SK-N-SH (cell line): ENCODE data around the gene SLC2A11. TPM values are rescaled to one million over a fixed set of nuclear protein-coding genes. Genes with fewer than 3 reads are reported as not detected.

Source experiments
- CTCF ChIA-PET: fragments of 300-600, 350-600 bp; formaldehyde crosslinking; extraction: SDS; loops from one replicate; lab custom pipeline; 2021; lab: Yijun Ruan, JAX
- POLR2A ChIA-PET: fragments of 350-600 bp; sonication (Branson Sonifier 250); formaldehyde crosslinking; extraction: SDS; loops from one replicate; lab custom pipeline; 2020; ENCODE audit warnings: antibody characterized with exemption, inconsistent platforms; lab: Yijun Ruan, JAX
- DNase-seq: peaks from one replicate; pipeline ENCODE4 v3.0.0; 2012
- H2AFZ ChIP-seq: fragments of 200-600 bp; sonication (generic); 2 replicates; pipeline ENCODE4 v1.8.1; 2016; ENCODE audit warnings: antibody characterized with exemption, mild to moderate bottlenecking, low read depth
- H3F3A ChIP-seq: fragments of 200-600 bp; sonication (generic); replicated peaks from 2 replicates; pipeline ENCODE3; 2016; ENCODE audit warnings: antibody characterized with exemption, mild to moderate bottlenecking; ENCODE audit not compliant: insufficient read depth
- H3K27ac ChIP-seq, 2 experiments: fragments of 200-500 bp in 1 of 2; fragments of 200-600 bp in 1 of 2; sonication (Bioruptor generic) in 1 of 2; sonication (generic), shearing (Covaris generic) in 1 of 2; 2 replicates each; pipeline versions ENCODE4 v1.5.1 to v1.6.1; 2014 to 2016; ENCODE audit warnings: low read depth in 2 of 2, inconsistent platforms in 1 of 2, low read length in 1 of 2, mild to moderate bottlenecking in 1 of 2, mixed read lengths in 1 of 2
- H3K27me3 ChIP-seq: fragments of 200-600 bp; sonication (generic), shearing (Covaris generic); 2 replicates; pipeline ENCODE4 v1.6.1; 2016; ENCODE audit warnings: mixed run types; ENCODE audit not compliant: insufficient read depth
- H3K36me3 ChIP-seq, 2 experiments: fragments of 200-500 bp in 1 of 2; fragments of 200-600 bp in 1 of 2; sonication (Bioruptor generic) in 1 of 2; sonication (generic) in 1 of 2; replicated peaks in 1 of 2; 2 replicates each; pipeline versions ENCODE3 to v1.5.1; 2014 to 2016; ENCODE audit warnings: low read length in 1 of 2, mild to moderate bottlenecking in 1 of 2; ENCODE audit not compliant: insufficient read depth in 2 of 2, control insufficient read depth in 1 of 2
- H3K4me1 ChIP-seq, 2 experiments: fragments of 200-500 bp in 1 of 2; fragments of 200-600 bp in 1 of 2; sonication (Bioruptor generic) in 1 of 2; sonication (generic), shearing (Covaris generic) in 1 of 2; 2 replicates each; pipeline versions ENCODE4 v1.5.1 to v1.6.1; 2014 to 2016; ENCODE audit warnings: low read depth in 1 of 2, low read length in 1 of 2, mixed run types in 1 of 2; ENCODE audit not compliant: insufficient read depth in 2 of 2, control insufficient read depth in 1 of 2
- H3K4me2 ChIP-seq: fragments of 200-600 bp; sonication (generic), shearing (Covaris generic); 2 replicates; pipeline ENCODE4 v1.6.1; 2017; ENCODE audit warnings: mixed run types
- H3K4me3 ChIP-seq, 2 experiments: fragments of 200-500 bp in 1 of 2; fragments of 200-600 bp in 1 of 2; sonication (Bioruptor generic) in 1 of 2; sonication (generic), shearing (Covaris generic) in 1 of 2; 2 replicates each; pipeline versions ENCODE4 v1.5.1 to v1.8.1; 2014 to 2016; ENCODE audit warnings: low read depth in 2 of 2, inconsistent platforms in 1 of 2, low read length in 1 of 2, mild to moderate bottlenecking in 1 of 2, mixed read lengths in 1 of 2, moderate library complexity in 1 of 2
- H3K79me2 ChIP-seq: fragments of 200-600 bp; sonication (generic); 2 replicates; pipeline ENCODE4 v1.8.1; 2017; ENCODE audit warnings: mild to moderate bottlenecking; ENCODE audit not compliant: insufficient read depth
- H3K9ac ChIP-seq: fragments of 200-600 bp; sonication (generic); 2 replicates; pipeline ENCODE4 v1.6.1; 2017; ENCODE audit warnings: mixed run types
- H3K9me2 ChIP-seq: fragments of 200-600 bp; sonication (generic); 2 replicates; pipeline ENCODE4 v1.6.1; 2017; ENCODE audit warnings: mixed run types
- H3K9me3 ChIP-seq: fragments of 200-600 bp; sonication (generic); 2 replicates; pipeline ENCODE4 v1.6.1; 2017; ENCODE audit warnings: mixed run types, mild to moderate bottlenecking, moderate library complexity
- H4K20me1 ChIP-seq: fragments of 200-600 bp; sonication (generic); 2 replicates; pipeline ENCODE4 v1.6.1; 2017; ENCODE audit warnings: mild to moderate bottlenecking, mixed run types; ENCODE audit not compliant: insufficient read depth
- CHD2 ChIP-seq: fragments of 150-350 bp; IDR thresholded peaks from 2 replicates; pipeline ENCODE4 v1.6.1; 2018; ENCODE audit warnings: low read length; ENCODE audit not compliant: partially characterized antibody
- FOXJ3 ChIP-seq: sonication (generic); formaldehyde crosslinking; IDR thresholded peaks from 2 replicates; pipeline ENCODE4 v1.5.1; 2020; ENCODE audit warnings: mild to moderate bottlenecking, missing genetic modification reagents
- GABPA ChIP-seq: IDR thresholded peaks from 2 replicates; pipeline ENCODE4 v1.4.0; 2012; ENCODE audit warnings: low read depth, mild to moderate bottlenecking
- GATA2 ChIP-seq: sonication (generic); formaldehyde crosslinking; IDR thresholded peaks from 2 replicates; pipeline ENCODE4 v1.5.0; 2020; ENCODE audit warnings: mild to moderate bottlenecking, missing genetic modification reagents
- MXI1 ChIP-seq: IDR thresholded peaks from 2 replicates; pipeline ENCODE4 v1.6.1; 2012; ENCODE audit warnings: mild to moderate bottlenecking, low read depth, low read length, improper control_type of control experiment
- PBX3 ChIP-seq: IDR thresholded peaks from 2 replicates; pipeline ENCODE4; 2012
- POLR2AphosphoS5 ChIP-seq: IDR thresholded peaks from 2 replicates; pipeline ENCODE4 v1.6.1; 2012; ENCODE audit warnings: low read depth, low read length
- RAD21 ChIP-seq: IDR thresholded peaks from 2 replicates; pipeline ENCODE4 v1.6.1; 2012; ENCODE audit warnings: mild to moderate bottlenecking, low read length
- RCOR1 ChIP-seq: fragments of 150-350 bp; IDR thresholded peaks from 2 replicates; pipeline ENCODE4 v1.6.1; 2017; ENCODE audit warnings: antibody characterized with exemption, low read length
- RFX5 ChIP-seq: IDR thresholded peaks from 2 replicates; pipeline ENCODE4 v1.6.1; 2012; ENCODE audit warnings: mild to moderate bottlenecking, improper control_type of control experiment, low read length
- TAF1 ChIP-seq: IDR thresholded peaks from 2 replicates; pipeline ENCODE4 v1.6.1; 2012; ENCODE audit warnings: low read depth, mild to moderate bottlenecking, low read length, moderate library complexity, borderline replicate concordance
- TEAD4 ChIP-seq: IDR thresholded peaks from 2 replicates; pipeline ENCODE4 v1.4.0; 2012; ENCODE audit warnings: mild to moderate bottlenecking, borderline replicate concordance; ENCODE audit not compliant: insufficient read depth
- USF2 ChIP-seq: fragments of 150-350 bp; IDR thresholded peaks from 2 replicates; pipeline ENCODE4 v1.6.1; 2017; ENCODE audit warnings: antibody characterized with exemption, low read length, low read depth, borderline replicate concordance
- YY1 ChIP-seq: IDR thresholded peaks from 2 replicates; pipeline ENCODE4 v1.4.0; 2012; ENCODE audit warnings: low read depth, mild to moderate bottlenecking
- ZBTB33 ChIP-seq: IDR thresholded peaks from 2 replicates; pipeline ENCODE4 v1.4.0; 2012; ENCODE audit warnings: low read depth, borderline replicate concordance
- WGBS: methylation state at CpG from one replicate; pipeline ENCODE4 v1.1.6; 2017; ENCODE audit warnings: low lambda C conversion rate; 5-methylcytosine and 5-hydroxymethylcytosine counted together
- polyA plus RNA-seq, 3 experiments: library from polyadenylated mRNA; depleted of rRNA; stranded (reverse); fragments of >200 nt; gene quantifications; 2 replicates each; pipeline ENCODE4 v1.2.3, GENCODE V29; 2012
- TF ChIP-seq, protein P1 (sequence below): IDR thresholded peaks from 2 replicates; pipeline ENCODE4 v1.4.0; 2012; ENCODE audit warnings: low read depth, borderline replicate concordance
- TF ChIP-seq, protein P2 (sequence below): fragments of 200-600 bp; sonication (generic); IDR thresholded peaks from 2 replicates; pipeline ENCODE4 v1.6.1; 2017; ENCODE audit warnings: antibody characterized with exemption, mild to moderate bottlenecking, moderate library complexity

SLC2A11 gene
- polyA plus RNA-seq, 1 of the 3 experiments (the other 2 are of a cell fraction): 21.8 TPM

GRCh38 chr22:23878219-23878618 is 20.5 kb downstream of the SLC2A11 start:
- H3K27me3 ChIP-seq: no peaks in the 10 kb centered on the region
- H3K9me3 ChIP-seq: no peaks in the 10 kb centered on the region
- H3K4me1 ChIP-seq: no peaks in the 10 kb centered on the region
- no peak overlapping the region for H3K27ac ChIP-seq
- no peak for DNase-seq
- H3K4me2 ChIP-seq: no peak overlapping the region
- no peak overlapping the region for H2AFZ ChIP-seq
- peaks cover 0 to 10% of the 10 kb centered on the region in 2 experiments for H3K36me3 ChIP-seq
- WGBS: 95% methylated on average over 7 of the region's 7 CpGs
- no peaks in the 10 kb centered on the region for H3K79me2 ChIP-seq
- no peaks in the 10 kb centered on the region for H3K9me2 ChIP-seq
- H3K4me3 ChIP-seq: no peak overlapping the region
- CTCF ChIA-PET: interaction anchor here (0.6 to 1.9 kb wide), 4 partner anchors 11 to 297 kb away, joined by 3 to 5 read pairs (median 4); no protein-coding TSS in a partner anchor
- TF ChIP-seq, protein P1, sequence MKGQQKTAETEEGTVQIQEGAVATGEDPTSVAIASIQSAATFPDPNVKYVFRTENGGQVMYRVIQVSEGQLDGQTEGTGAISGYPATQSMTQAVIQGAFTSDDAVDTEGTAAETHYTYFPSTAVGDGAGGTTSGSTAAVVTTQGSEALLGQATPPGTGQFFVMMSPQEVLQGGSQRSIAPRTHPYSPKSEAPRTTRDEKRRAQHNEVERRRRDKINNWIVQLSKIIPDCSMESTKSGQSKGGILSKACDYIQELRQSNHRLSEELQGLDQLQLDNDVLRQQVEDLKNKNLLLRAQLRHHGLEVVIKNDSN: no peak
- TF ChIP-seq, protein P2, sequence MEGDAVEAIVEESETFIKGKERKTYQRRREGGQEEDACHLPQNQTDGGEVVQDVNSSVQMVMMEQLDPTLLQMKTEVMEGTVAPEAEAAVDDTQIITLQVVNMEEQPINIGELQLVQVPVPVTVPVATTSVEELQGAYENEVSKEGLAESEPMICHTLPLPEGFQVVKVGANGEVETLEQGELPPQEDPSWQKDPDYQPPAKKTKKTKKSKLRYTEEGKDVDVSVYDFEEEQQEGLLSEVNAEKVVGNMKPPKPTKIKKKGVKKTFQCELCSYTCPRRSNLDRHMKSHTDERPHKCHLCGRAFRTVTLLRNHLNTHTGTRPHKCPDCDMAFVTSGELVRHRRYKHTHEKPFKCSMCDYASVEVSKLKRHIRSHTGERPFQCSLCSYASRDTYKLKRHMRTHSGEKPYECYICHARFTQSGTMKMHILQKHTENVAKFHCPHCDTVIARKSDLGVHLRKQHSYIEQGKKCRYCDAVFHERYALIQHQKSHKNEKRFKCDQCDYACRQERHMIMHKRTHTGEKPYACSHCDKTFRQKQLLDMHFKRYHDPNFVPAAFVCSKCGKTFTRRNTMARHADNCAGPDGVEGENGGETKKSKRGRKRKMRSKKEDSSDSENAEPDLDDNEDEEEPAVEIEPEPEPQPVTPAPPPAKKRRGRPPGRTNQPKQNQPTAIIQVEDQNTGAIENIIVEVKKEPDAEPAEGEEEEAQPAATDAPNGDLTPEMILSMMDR: no peak
- TF ChIP-seq USF2 (no peak), TAF1 (no peak), CHD2 (no peak), MXI1 (no peak), RCOR1 (no peak), ZBTB33 (no peak), GABPA (no peak), TEAD4 (no peak), PBX3 (no peak), RFX5 (no peak), YY1 (no peak), FOXJ3 (CRISPR knock-in tag) (no peak), GATA2 (CRISPR knock-in tag) (no peak), RAD21 (no peak), POLR2AphosphoS5 (no peak)
- H3F3A ChIP-seq: no peaks in the 10 kb centered on the region
- H3K9ac ChIP-seq: no peak overlapping the region
- POLR2A ChIA-PET: no interaction called here
- H4K20me1 ChIP-seq: no peaks in the 10 kb centered on the region
